Subcutaneous adipose tissue (tissue), 4 donors: ENCODE measurements around the gene CHMP6. TPM values are rescaled to one million over a fixed set of nuclear protein-coding genes. Genes with fewer than 3 reads are reported as not detected.

Source experiments
- CTCF ChIP-seq: fragments of 450-650 bp; IDR thresholded peaks from one replicate; pipeline ENCODE4 v1.5.1; 2016; ENCODE audit warnings: low read depth, mild to moderate bottlenecking, control low read depth, antibody characterized with exemption, moderate library complexity
- total RNA-seq, 4 donors: library from RNA; depleted of rRNA; stranded (reverse); fragments of >200 nt; gene quantifications; one replicate each; pipeline ENCODE4 v1.1.0, GENCODE V29; 2016

Gene CHMP6
- total RNA-seq, 4 donors from 2014 or later = 18.2 to 36.9 (median 20.0) TPM

GRCh38 chr17:81043725-81044427, 52.2 kb downstream of the CHMP6 start:
- no peak for TF ChIP-seq CTCF

GRCh38 chr17:81044428-81044763, 52.8 kb downstream of the CHMP6 start:
- TF ChIP-seq CTCF = no peak

GRCh38 chr17:81044764-81045589, 53.3 kb downstream of the CHMP6 start:
- TF ChIP-seq CTCF = no peak

- no peak for TF ChIP-seq CTCF
These were observed 54.0 kb downstream of the CHMP6 start for GRCh38 chr17:81045590-81046095.

GRCh38 chr17:81046132-81046769, 54.6 kb downstream of the CHMP6 start:
- no peak for TF ChIP-seq CTCF

- no peak for TF ChIP-seq CTCF
These were observed 55.2 kb downstream of the CHMP6 start for GRCh38 chr17:81046770-81047359.

- no peak for TF ChIP-seq CTCF
These were observed 57.3 kb downstream of the CHMP6 start for GRCh38 chr17:81048827-81049371.
